HCT116 (cell line): ENCODE results near the gene TAOK3. TPM values are rescaled to one million over a fixed set of nuclear protein-coding genes. Genes with fewer than 3 reads are reported as not detected.

Experiments
- ATAC-seq: fragments of 200-7000 bp; cut with Tn5 transposase; 2 replicates; pipeline ENCODE4 v1.9.1; 2020; ENCODE audit warnings: mild to moderate bottlenecking, moderate library complexity
- BruUV-seq: library from RNA; stranded (reverse); fragments of 400-500 nt; replicated peaks from 2 replicates; lab custom pipeline; 2021; lab: Mats Ljungman, UMichigan
- CTCF ChIA-PET: fragments of 300-600 bp; sonication (Branson Sonifier 250); formaldehyde crosslinking; loops from one replicate; lab custom pipeline; 2021; ENCODE audit warnings: antibody characterized with exemption; lab: Charles Lee
- POLR2A ChIA-PET: fragments of 300-600, 350-600 bp; sonication (Branson Sonifier 250); formaldehyde crosslinking; loops from one replicate; lab custom pipeline; 2021; ENCODE audit warnings: antibody characterized with exemption; lab: Charles Lee
- RAD21 ChIA-PET, 2 experiments: fragments of 300-600 bp; sonication (Branson Sonifier 250); formaldehyde crosslinking; loops; one replicate each; lab custom pipeline; 2023; ENCODE audit warnings: low total read pairs in 2 of 2; ENCODE audit not compliant: uncharacterized antibody in 2 of 2, unreplicated experiment in 2 of 2, low non-redundant PET in 1 of 2; lab: Charles Lee
- DNase-seq: peaks from one replicate; pipeline ENCODE4 v3.0.0-alpha.2; 2010; ENCODE audit warnings: low read depth, low spot score
- H2AFZ ChIP-seq: fragments of 200-600 bp; shearing (Covaris generic), sonication (generic); 2 replicates; pipeline ENCODE4 v1.6.1; 2017; ENCODE audit warnings: low read depth, mixed run types, mixed read lengths, antibody characterized with exemption, low read length; ENCODE audit not compliant: poor library complexity, severe bottlenecking
- H3K27ac ChIP-seq: 2 replicates; pipeline ENCODE4 v1.5.1; 2012; ENCODE audit warnings: low read depth, low read length
- H3K27me3 ChIP-seq: fragments of 200-600 bp; sonication (generic); 2 replicates; pipeline ENCODE4 v1.6.1; 2016; ENCODE audit warnings: mixed run types, low read length, mixed read lengths; ENCODE audit not compliant: insufficient read depth
- H3K36me3 ChIP-seq, 2 experiments: fragments of 200-500 bp in 1 of 2; fragments of 200-600 bp in 1 of 2; sonication (Bioruptor generic) in 1 of 2; sonication (generic) in 1 of 2; 2 replicates each; pipeline versions ENCODE4 v1.5.1 to v1.6.1; 2014 to 2016; ENCODE audit warnings: low read length in 2 of 2, inconsistent platforms in 1 of 2, mixed read lengths in 1 of 2, mixed run types in 1 of 2; ENCODE audit not compliant: insufficient read depth in 2 of 2, control insufficient read depth in 1 of 2
- H3K4me1 ChIP-seq, 2 experiments: fragments of 200-600 bp in 1 of 2; sonication (generic) in 1 of 2; 2 replicates each; pipeline versions ENCODE4 v1.5.1 to v1.6.1; 2012 to 2017; ENCODE audit warnings: low read length in 2 of 2, inconsistent platforms in 1 of 2, mild to moderate bottlenecking in 1 of 2, mixed read lengths in 1 of 2, mixed run types in 1 of 2, moderate library complexity in 1 of 2; ENCODE audit not compliant: insufficient read depth in 2 of 2, control insufficient read depth in 1 of 2
- H3K4me2 ChIP-seq: fragments of 200-600 bp; sonication (generic); 2 replicates; pipeline ENCODE4 v1.6.1; 2017; ENCODE audit warnings: mixed run types, low read length, mixed read lengths
- H3K4me3 ChIP-seq, 2 experiments: fragments of 200-600 bp in 1 of 2; sonication (generic) in 1 of 2; replicated peaks in 1 of 2; 2 replicates each; pipeline ENCODE4 v1.5.1; 2011 to 2016; ENCODE audit warnings: low read length in 2 of 2, control low read depth in 1 of 2, low read depth in 1 of 2, mild to moderate bottlenecking in 1 of 2, mixed read lengths in 1 of 2, mixed run types in 1 of 2
- H3K79me2 ChIP-seq: fragments of 200-600 bp; sonication (generic); 2 replicates; pipeline ENCODE4 v1.6.1; 2017; ENCODE audit warnings: mild to moderate bottlenecking, mixed run types, low read length, moderate library complexity, mixed read lengths; ENCODE audit not compliant: insufficient read depth
- H3K9ac ChIP-seq: fragments of 200-600 bp; sonication (generic); 2 replicates; pipeline ENCODE4 v1.6.1; 2016; ENCODE audit warnings: low read length, mixed read lengths
- H3K9me2 ChIP-seq: fragments of 200-600 bp; sonication (generic), shearing (Covaris generic); 2 replicates; pipeline ENCODE4 v1.6.1; 2017; ENCODE audit warnings: mixed run types, mild to moderate bottlenecking, moderate library complexity; ENCODE audit not compliant: insufficient read depth
- H3K9me3 ChIP-seq, 2 experiments: fragments of 200-500 bp in 1 of 2; fragments of 200-600 bp in 1 of 2; sonication (Bioruptor generic) in 1 of 2; sonication (generic) in 1 of 2; 2 replicates each; pipeline ENCODE4 v1.6.1; 2014 to 2017; ENCODE audit warnings: low read length in 2 of 2, mixed read lengths in 2 of 2, inconsistent platforms in 1 of 2, low read depth in 1 of 2, mild to moderate bottlenecking in 1 of 2, mixed run types in 1 of 2, moderate library complexity in 1 of 2; ENCODE audit not compliant: control insufficient read depth in 1 of 2, insufficient read depth in 1 of 2
- H4K20me1 ChIP-seq: fragments of 200-600 bp; sonication (generic), shearing (Covaris generic); 2 replicates; pipeline ENCODE4 v1.6.1; 2017; ENCODE audit warnings: mixed run types, mild to moderate bottlenecking, moderate library complexity; ENCODE audit not compliant: insufficient read depth
- RAD21 ChIP-seq: IDR thresholded peaks from 2 replicates; pipeline ENCODE4 v1.6.1; 2012; ENCODE audit warnings: low read depth, mild to moderate bottlenecking
- SIN3A ChIP-seq: IDR thresholded peaks from 2 replicates; pipeline ENCODE4 v1.6.1; 2012; ENCODE audit warnings: low read depth
- TCF7L2 ChIP-seq: IDR thresholded peaks from 2 replicates; pipeline ENCODE4 v1.7.0; 2011; ENCODE audit warnings: borderline replicate concordance, inconsistent platforms; ENCODE audit not compliant: insufficient read depth, insufficient read length; ENCODE audit errors: extremely low read depth
- YY1 ChIP-seq: IDR thresholded peaks from 2 replicates; pipeline ENCODE4 v1.6.1; 2011; ENCODE audit warnings: low read length, low read depth, moderate library complexity, mild to moderate bottlenecking; ENCODE audit not compliant: insufficient replicate concordance; ENCODE audit errors: extremely low read depth
- ZFX ChIP-seq: fragments of 450-650 bp; IDR thresholded peaks from 2 replicates; pipeline ENCODE4 v1.6.1; 2017
- intact Hi-C: fragments of 100-400 bp; cut with micrococcal nuclease; formaldehyde crosslinking; loops from 2 replicates; pipeline ENCODE4 v1.10.0; 2022
- total RNA-seq: library from RNA; stranded (reverse); gene quantifications from one replicate; pipeline ENCODE4 v1.2.1, GENCODE V29; 2021; ENCODE audit not compliant: unreplicated experiment
- TF ChIP-seq, protein P1 (sequence below): IDR thresholded peaks from 2 replicates; pipeline ENCODE4 v1.6.1; 2012; ENCODE audit warnings: low read depth
- TF ChIP-seq, protein P2 (sequence below): IDR thresholded peaks from 2 replicates; pipeline ENCODE4 v1.6.1; 2012
- TF ChIP-seq, protein P3 (sequence below), 3 experiments: fragments of 200-600 bp in 1 of 3; sonication (generic) in 1 of 3; IDR thresholded peaks in 2 of 3; conservative IDR thresholded peaks in 1 of 3; 2 replicates each; pipeline ENCODE4 v1.5.1; 2012 to 2017; ENCODE audit warnings: low read depth in 2 of 3, low read length in 2 of 3, antibody characterized with exemption in 1 of 3, borderline replicate concordance in 1 of 3, control low read depth in 1 of 3, mild to moderate bottlenecking in 1 of 3, mixed read lengths in 1 of 3, mixed run types in 1 of 3, moderate library complexity in 1 of 3; ENCODE audit not compliant: insufficient read depth in 1 of 3

Gene TAOK3
- total RNA-seq, 1 experiment from 2014 or later: 10.5 TPM

DNA sequence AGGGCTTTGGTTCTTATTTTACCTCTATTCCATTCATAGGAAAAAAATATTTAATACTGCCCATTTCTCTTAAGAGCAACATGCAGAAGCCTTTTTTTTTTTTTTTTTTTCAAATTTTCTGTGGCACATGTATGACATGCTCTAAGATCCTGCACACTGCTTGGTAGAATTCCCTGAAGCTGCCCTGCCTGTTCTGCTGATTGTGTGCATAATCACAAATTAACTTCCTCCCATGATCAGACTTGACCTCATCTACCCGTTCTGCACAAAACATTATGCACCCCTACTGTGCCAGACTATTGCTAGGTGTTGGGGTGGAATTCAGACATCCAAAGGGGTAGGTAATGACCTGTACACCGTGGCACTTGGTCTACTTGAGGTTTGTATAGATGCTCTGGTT lies 25.8 kb upstream of the TAOK3 start:
- Histone ChIP-seq H3K4me2 (no peak overlapping the region), H3K4me3 (no peak overlapping the region), H3K27ac (no peak overlapping the region), H3K79me2 (no peaks in the 10 kb centered on the region), H3K9ac (no peak overlapping the region), H3K27me3 (no peaks in the 10 kb centered on the region), H4K20me1 (no peaks in the 10 kb centered on the region), H3K9me2 (no peaks in the 10 kb centered on the region), H3K9me3 (no peaks in the 10 kb centered on the region), H3K4me1 (no peaks in the 10 kb centered on the region), H2AFZ (no peak overlapping the region), H3K36me3 (peaks cover 8 to 17% of the 10 kb centered on the region in 2 experiments; a peak in 3 of 4 replicates)
- ChIA-PET POLR2A (no interaction called here), RAD21 (no interaction called here), CTCF (no interaction called here)
- ATAC-seq: no peak
- no TSS peak for BruUV-seq
- intact Hi-C loops: no loop called here
- no peak for DNase-seq
- TF ChIP-seq YY1: no peak
- TF ChIP-seq SIN3A: no peak
- TF ChIP-seq, protein P1, sequence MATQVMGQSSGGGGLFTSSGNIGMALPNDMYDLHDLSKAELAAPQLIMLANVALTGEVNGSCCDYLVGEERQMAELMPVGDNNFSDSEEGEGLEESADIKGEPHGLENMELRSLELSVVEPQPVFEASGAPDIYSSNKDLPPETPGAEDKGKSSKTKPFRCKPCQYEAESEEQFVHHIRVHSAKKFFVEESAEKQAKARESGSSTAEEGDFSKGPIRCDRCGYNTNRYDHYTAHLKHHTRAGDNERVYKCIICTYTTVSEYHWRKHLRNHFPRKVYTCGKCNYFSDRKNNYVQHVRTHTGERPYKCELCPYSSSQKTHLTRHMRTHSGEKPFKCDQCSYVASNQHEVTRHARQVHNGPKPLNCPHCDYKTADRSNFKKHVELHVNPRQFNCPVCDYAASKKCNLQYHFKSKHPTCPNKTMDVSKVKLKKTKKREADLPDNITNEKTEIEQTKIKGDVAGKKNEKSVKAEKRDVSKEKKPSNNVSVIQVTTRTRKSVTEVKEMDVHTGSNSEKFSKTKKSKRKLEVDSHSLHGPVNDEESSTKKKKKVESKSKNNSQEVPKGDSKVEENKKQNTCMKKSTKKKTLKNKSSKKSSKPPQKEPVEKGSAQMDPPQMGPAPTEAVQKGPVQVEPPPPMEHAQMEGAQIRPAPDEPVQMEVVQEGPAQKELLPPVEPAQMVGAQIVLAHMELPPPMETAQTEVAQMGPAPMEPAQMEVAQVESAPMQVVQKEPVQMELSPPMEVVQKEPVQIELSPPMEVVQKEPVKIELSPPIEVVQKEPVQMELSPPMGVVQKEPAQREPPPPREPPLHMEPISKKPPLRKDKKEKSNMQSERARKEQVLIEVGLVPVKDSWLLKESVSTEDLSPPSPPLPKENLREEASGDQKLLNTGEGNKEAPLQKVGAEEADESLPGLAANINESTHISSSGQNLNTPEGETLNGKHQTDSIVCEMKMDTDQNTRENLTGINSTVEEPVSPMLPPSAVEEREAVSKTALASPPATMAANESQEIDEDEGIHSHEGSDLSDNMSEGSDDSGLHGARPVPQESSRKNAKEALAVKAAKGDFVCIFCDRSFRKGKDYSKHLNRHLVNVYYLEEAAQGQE: no peak
- TF ChIP-seq TCF7L2: no peak
- no peak for TF ChIP-seq RAD21
- TF ChIP-seq, protein P2, sequence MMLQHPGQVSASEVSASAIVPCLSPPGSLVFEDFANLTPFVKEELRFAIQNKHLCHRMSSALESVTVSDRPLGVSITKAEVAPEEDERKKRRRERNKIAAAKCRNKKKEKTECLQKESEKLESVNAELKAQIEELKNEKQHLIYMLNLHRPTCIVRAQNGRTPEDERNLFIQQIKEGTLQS: no peak
- TF ChIP-seq, protein P3, sequence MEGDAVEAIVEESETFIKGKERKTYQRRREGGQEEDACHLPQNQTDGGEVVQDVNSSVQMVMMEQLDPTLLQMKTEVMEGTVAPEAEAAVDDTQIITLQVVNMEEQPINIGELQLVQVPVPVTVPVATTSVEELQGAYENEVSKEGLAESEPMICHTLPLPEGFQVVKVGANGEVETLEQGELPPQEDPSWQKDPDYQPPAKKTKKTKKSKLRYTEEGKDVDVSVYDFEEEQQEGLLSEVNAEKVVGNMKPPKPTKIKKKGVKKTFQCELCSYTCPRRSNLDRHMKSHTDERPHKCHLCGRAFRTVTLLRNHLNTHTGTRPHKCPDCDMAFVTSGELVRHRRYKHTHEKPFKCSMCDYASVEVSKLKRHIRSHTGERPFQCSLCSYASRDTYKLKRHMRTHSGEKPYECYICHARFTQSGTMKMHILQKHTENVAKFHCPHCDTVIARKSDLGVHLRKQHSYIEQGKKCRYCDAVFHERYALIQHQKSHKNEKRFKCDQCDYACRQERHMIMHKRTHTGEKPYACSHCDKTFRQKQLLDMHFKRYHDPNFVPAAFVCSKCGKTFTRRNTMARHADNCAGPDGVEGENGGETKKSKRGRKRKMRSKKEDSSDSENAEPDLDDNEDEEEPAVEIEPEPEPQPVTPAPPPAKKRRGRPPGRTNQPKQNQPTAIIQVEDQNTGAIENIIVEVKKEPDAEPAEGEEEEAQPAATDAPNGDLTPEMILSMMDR (IDR thresholded peaks at IDR 0.05 in 2 of 3, conservative IDR thresholded peaks at IDR 0.05 in 1 of 3; ENCODE audit: borderline replicate concordance in 1 of 3, insufficient read depth in 1 of 3, low read depth in 2 of 3, low read length in 2 of 3): no peak
- no peak for TF ChIP-seq ZFX
